Muscle of arm (tissue), 12 donors: Measurements from ENCODE around the gene GPC1. TPM values are rescaled to one million over a fixed set of nuclear protein-coding genes. Genes with fewer than 3 reads are reported as not detected.

Experiments
- DNase-seq: peaks from one replicate; pipeline ENCODE4 v3.0.0-alpha.2; 2013
- polyA plus RNA-seq, 12 donors: library from polyadenylated mRNA; unstranded; fragments of 120-200 nt; gene quantifications; one replicate each; pipeline ENCODE4 v1.2.1, GENCODE V29; 2013; ENCODE audit not compliant: insufficient read length in 12 of 12

GPC1 gene
- polyA plus RNA-seq, 12 donors = 67.3 to 145 (median 81.0) TPM; not detected in 1

GRCh38 chr2:240429341-240429871 lies 6.1 kb upstream of the GPC1 start:
- no peak for DNase-seq

GRCh38 chr2:240429872-240430491 lies 5.5 kb upstream of the GPC1 start:
- DNase-seq = no peak

DNA sequence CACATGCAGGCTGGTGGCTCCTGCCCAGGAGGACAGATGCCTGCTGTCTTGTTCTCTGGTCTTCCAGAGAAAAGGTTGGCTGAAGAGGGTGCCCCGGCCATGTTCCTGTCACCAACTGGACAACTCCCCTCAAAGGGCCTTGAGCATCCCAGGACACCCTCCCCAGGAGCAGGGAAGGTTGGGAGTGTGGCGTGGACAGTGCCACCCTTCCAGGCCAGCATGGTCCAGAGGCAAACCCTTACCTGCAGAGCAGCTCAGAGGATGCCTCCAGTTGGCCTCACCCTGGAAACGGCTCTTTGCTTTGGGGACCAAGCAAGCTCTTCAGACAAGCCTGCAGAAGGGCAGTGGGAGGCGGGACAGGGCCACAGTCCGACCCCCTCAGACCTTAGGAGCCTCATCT lies 4.9 kb upstream of the GPC1 start:
- DNase-seq = no peak

GRCh38 chr2:240431271-240431660 lies 4.2 kb upstream of the GPC1 start:
- DNase-seq = no peak

- no peak for DNase-seq
Measured at GRCh38 chr2:240431661-240432424, 3.6 kb upstream of the GPC1 start.

GRCh38 chr2:240432430-240432819 lies 3.0 kb upstream of the GPC1 start:
- DNase-seq = no peak

DNA sequence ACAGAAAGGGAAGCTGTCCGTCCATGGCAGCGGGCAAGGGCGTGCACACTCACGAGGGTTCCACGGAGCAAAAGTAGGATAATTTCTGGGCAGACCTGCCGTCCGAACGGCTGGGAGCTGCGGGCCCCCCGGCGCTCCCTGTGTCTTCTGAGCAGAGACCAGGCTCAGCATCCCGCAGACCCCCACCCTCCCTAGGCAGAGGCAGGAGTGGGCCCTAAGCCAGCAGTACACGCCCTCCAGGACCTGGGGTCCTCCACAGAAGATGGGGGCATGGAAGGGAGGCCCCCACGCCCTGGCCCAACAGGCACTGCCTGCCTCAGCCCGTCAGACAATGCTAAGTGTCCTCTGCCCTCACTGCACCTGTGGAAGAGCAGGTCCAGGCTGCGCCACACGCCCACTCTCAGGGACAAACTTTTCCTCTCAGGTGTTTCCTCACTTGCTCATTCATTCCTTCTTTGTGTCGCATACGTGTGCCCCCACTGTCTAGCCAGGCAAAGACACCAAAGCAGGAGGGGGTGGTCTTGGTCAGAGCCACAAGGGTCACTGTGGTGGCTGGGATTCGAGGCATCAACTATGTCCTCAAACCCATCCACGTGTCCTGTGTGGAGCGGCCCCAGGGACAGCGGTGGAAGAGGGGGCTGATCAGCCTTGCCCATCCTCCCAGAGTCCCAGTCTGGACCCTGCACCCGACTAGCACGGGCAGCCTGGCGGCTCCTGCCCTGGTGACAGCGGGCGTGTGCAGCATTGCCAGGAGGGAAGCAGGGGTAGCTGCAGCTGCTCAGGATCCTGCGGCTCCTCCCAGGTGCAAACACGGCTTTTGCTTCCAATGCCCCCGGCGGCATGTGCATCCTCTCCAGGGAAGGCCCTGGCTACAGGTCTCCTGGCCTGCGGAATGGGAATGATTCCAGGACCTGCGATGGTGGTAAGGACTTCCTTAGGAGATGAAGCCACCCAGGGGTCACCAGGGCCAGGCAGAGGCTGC lies 2.4 kb upstream of the GPC1 start:
- no peak for DNase-seq

DNA sequence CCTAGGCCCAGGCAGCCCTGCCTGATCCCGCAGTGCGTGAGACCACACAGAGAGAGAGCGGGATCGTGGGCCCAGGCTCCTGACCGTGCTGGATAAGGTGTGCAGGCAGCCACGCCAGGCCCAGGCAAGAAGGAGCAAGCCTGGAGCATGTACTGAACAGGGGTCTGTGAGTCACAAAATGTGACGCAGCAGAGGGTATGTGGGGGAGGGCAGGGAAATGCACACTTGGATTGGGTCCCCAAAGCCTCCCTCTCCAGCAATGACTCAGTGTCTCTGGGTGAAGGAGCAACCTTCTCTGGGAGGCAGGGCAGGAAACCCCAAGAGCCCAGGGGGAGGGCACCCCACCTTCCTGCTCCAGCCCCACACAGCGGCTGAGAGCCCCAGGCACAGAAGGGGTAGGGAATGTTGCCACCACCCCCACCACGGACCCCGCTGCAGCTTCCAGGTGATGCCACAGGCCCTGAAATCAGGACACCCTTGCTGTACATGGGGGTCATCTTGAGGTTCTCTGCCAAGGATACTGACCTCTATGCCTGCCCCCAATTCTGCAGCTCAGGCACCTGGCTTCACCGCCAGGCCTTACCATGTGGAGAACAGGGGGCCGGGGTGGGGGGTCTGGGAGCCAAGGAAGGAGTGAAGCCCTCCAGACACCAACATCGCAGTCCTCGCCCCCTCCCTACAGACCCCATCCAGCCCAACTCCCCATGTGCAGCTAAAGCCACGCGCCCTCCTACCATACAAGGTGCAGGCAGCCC lies 1.3 kb upstream of the GPC1 start:
- DNase-seq = no peak

DNA sequence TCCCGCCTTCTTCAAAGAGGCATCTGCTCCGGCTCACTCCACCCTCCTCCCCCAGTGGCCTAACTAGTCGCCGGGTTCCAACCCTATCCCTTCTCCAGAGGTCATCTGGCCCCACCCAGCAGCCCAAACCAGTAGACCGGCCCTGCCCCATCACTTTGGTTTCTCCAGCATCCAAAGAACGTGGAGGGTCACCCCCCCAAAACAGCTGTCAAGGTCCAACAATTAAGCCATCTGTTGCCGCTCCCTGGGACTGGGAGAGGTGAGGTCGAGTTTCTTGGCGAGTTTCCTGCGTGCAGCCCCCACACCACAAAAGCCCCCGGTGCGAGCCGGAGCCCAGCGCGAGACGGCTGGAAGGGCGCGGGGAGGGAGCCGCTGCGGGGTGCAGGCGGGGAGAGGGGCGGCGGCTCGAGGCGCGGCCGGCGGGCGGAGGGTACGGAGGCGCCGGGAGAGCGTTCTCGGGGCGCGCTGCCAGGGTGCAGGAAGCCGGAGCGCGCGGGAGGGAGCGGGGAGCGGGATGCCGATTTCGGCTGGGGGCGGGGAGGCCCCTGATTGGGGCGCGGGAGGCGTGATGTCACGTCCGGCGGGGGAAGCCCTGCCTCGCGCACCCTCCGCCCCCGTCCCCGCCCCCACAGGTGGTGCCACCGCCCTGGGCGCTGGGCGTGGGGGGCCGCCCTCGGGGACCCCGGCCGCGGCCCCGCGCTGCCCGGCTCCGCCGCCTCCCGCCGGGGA lies 571 bp upstream of the GPC1 start:
- peak; percentile 83 for DNase-seq

DNA sequence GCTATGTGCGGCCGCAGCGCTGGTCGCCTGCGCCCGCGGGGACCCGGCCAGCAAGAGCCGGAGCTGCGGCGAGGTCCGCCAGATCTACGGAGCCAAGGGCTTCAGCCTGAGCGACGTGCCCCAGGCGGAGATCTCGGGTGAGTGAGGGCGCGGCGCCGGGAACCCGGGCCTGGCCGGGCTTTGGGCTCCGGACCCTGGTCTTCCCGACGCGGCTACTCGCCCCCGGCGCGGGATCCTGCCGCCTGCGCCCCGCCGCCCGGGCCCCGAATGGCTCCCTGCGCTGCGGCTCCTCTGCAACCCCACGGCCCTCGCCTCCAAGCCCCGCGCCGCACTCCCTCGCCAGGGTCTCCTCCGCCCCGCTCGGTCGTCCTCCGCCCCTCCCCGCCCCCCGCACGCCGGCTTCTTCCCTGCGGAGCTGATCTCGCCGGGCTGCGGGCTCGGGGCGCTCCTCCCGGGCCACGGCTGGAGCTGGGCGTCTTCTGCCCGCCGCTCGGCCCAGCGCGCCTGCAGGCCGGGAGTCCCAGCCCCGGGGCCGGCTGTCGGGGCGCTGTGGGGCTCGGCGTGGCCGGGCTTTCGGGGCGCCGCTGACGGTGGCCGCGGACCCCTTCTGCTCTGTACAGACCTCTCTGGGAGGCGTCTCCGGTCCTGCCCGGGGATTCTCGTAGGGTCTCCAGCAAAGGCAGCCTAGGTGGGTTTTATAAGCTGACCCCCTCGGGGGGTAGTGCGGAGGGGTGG lies 652 bp downstream of the GPC1 start:
- DNase-seq = no peak

DNA sequence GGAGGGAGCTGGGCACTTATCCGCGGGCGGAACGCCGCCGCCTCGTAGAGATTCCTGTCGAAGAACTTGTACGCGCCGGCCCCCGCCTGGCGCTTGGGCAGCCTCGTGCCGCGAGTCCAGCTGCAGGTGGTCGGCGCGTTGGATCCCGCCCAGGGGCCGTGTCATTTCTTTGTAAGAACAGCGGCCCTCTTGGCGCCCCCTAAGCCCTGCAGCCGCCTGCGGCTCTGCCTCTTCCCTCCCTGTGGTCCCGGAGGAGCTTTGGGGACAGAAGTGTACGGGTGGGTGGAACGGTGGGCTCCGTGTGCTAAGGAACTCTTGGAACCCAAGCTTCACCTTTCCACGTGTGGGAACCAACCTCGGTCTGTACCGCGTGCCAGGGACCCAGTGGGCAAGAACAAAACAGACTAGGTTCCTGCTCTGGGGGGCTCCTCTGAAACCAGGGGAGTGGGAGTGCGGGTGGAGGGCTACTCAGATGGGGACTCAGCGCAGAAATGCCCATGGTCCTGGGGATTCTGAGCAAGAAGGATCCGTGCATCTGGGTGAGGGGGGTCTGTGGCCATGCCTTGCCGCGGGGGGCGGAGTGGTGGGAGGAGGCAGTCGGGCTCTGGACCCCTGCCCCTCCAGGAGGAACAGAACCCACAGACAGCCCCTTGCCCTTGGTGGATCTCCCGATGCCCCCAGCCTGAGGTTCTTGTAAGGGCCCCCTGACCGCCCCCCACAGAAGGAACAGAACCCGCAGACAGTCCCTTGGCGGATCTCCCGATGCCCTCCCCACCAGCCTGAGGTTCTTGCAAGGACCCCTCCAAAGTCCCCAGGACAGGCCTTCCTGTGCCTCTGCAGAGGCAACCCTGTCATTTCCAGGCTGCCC lies 1.5 kb downstream of the GPC1 start:
- no peak for DNase-seq

DNA sequence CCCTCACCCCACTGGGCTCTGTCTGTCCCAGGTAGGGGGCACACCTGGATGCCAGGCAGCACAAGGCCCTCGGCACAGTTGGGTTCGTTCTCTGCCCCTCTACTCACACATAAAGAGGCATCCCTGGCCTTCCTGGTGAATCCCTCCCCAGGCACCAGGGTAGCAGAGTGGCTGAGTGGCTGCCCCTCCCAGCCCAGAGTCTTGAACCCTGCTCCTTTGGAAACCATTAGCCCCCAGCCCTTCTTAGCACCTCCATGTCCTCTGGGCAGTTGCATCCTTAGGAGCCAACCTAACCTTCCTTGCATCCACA lies 2.0 kb downstream of the GPC1 start:
- no peak for DNase-seq

- DNase-seq = peak; percentile 59
Measured at GRCh38 chr2:240437861-240438809, 2.7 kb downstream of the GPC1 start.

DNA sequence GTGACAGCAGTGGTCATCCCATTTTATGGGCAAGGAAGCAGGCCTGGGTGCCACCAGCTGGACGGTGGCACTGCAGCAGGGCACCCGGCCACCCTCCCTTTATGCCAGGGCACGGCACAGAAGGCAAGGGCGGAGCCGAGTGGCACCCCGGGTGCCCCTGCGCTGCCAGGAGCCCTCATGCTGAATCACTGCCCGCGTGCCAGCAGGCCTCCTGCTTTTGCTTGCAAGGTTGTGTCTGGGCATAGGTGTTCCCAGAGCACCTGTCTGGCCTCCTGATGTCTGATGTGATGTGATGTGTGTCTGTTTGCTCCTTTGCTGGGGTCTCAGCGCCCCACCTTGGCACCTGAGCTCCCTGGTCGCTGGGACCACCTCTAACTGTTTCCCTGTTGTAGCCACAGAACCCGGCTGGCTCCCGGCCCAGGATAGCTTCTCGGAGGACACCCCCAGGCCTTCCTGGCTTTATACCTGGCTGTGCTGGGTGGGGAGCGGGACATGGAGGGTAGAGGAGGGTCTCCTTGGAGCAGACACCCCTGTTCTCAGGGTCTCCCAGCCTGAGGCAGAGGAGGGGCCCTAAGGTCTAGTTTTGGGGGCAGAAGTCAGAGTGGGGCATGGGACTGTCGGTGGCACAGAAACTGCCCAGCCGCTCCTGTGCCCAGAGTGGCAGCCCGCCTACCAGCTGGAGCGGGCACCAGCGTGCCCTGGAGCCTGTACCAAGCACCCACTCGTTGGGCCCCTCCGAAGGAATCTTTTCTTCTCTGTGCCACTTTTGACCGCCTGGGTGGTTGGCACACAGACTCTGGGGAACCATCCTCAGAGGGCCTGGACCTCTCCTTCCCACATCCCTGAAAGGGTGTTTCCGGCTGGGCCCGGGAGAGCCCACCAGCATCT lies 3.6 kb downstream of the GPC1 start:
- DNase-seq = no peak

GRCh38 chr2:240439698-240440151 lies 4.3 kb downstream of the GPC1 start:
- DNase-seq = no peak

DNA sequence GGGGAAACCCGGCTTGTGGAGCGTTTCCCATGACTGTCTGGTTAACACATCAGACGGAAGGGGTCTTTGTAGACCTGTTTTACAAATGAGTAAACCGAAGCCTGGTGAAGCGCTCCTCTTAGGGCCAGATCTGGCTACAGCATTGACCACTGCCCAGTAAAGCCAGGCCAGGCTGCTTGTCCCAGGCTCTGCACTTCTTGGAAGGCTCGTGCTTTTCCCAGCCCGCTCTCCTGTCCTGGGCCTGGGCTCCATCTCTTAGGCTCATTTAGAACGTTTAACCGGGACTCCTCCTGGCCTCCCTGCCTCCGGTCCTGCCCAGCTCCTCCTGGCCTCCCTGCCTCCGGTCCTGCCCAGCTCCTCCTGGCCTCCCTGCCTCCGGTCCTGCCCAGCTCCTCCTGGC lies 4.8 kb downstream of the GPC1 start:
- no peak for DNase-seq
